Activated naive CD4-positive, alpha-beta T cell treated with anti-CD3 and anti-CD28 coated beads, Interleukin-2, amount 10 ng/mL, durations not matched to agents 5 hours and 36 hours (primary cell): ENCODE data around the gene BORCS6. TPM values are rescaled to one million over a fixed set of nuclear protein-coding genes. Genes with fewer than 3 reads are reported as not detected.
A peak's percentile ranks its signal among the peaks of the same experiment; 100 is the strongest.

Experiments
- microRNA-seq: library from miRNA; unstranded; fragments of <30 nt; microRNA quantifications from one replicate; pipeline ENCODE4 v1.2.0, GENCODE V29; 2022; ENCODE audit warnings: borderline microRNAs expressed, borderline replicate concordance
- total RNA-seq, 2 experiments: library from RNA; stranded (reverse); gene quantifications; one replicate each; pipeline ENCODE4 v1.2.3, GENCODE V29; 2021

Gene BORCS6
- 10 to 100 TPM; 15.0 to 15.5 TPM for total RNA-seq

DNA sequence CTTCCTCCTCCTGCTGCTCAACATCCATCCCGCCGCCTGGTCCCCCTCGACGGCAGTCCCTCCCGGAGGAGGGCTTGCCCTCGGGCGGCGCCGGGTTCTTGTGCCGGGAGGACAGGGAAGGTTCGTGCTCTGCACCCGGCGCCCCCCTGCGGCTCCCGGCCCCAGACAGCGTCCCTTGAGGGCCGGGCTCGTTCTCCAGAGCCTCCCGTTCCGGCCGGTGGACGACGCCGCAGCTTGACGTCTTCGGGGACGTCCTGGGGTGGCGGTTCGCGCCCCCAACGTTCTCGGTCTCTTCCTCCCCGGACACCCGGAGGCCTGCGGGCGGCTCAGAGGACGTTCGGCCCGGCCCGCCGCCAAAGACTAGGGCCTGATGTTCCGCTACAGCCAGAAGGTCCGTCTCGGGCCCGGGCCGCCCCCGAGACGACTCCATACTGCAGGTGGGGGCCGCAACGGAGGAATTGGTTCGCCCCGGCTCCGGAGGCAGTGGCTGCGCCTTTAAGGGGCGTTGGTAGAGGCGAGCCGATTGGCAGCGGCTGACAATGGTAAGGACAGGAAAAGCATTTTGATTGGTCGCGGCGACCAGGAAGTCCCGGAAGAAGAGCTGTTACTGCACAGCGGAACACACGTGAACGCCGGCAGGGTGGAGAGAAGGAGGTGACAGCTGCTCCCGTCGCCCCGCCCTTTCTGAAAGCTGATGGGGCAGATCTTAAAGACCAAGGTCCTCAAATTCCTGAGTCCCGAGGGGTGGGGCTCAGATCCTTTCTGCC, at the start of gene BORCS6:
Gene BORCS6 (minus strand): TSS at position 470 of the 767 bp plus-strand sequence. CDS start 40 bp downstream, at position 430.

DNA sequence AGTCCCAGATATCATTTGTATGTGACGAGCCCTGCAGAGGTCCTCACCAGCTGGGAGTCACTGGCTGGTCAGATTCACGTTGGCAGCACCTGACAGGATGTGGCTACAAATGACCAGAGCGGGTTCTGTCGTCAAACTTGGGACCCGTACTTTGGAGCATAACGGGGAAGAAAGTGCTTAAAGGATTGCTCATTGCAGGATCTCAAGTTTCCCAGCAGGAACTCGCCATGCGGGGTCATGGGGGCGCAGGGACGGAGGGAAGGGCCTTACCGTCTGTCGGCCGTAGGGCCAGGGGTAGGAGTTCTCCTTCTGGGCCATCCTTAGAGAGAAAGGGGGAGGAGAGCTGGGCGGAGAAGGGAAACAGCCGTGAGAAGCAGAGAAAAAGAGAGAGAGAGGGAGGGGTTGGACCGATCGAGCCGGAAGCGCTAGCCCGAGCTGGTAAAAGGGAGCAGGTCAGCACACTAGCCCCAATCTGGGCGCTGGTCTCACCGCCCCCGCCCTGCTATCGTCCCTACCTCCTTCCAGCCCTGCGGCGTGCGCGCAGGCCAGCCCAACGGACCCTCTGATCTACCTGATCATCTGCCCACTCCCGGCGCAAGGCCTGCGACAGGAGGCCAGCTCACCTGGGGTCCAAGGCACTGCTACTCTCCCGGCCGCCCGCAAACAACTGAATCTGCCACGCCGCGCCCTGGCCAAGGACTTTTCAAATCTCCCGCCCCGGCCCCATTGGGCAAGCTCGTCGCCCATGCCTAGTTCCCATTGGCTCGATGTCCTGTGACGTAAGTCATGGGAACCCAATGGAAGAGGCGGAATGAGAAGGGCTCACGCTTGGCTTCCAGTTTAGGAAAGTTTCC, 20.2 kb upstream of the BORCS6 start, which contains the start of gene AURKB:
Gene AURKB (minus strand): TSS at position 669 of the 854 bp plus-strand sequence. CDS start 351 bp downstream, at position 318.

DNA sequence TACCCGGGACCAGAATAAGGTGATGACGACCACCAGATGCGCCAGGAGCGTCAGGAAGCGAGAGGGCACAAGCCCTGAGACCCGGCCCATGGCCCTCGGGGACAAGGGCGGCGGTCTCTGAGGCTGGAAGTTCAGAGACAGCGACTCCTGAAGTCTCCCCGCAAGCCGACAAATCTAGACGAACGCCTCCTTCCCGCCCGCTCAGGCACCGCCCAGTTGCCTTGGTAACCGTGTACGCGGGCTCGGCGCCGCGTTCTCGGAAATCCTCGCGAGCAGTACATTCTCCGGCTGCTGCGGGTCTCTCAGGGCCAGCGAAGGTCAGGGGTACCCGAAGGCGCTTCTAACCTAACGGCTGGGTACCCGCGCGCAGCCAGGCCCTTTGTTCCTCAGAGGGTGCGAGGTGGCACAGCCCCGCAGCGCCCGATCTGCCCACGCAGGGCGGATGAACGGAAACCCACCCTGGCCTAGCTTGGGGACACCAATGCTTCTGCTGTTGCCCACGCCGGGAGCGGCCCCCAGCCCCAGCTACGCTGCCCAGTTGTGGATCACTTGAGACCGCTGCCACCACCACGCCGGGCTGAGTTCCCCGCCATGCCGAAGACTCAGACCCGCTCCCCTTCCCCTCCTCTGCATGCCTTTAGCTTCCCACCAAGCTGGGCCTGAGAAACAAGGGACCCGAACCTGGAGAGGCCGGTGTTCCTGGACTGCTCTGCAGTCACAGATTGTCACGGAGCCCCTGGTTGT, 13.6 kb downstream of the BORCS6 start, which contains the start of gene TMEM107:
Gene TMEM107 (minus strand): TSS at position 184 of the 744 bp plus-strand sequence. CDS start 94 bp downstream, at position 90.

DNA sequence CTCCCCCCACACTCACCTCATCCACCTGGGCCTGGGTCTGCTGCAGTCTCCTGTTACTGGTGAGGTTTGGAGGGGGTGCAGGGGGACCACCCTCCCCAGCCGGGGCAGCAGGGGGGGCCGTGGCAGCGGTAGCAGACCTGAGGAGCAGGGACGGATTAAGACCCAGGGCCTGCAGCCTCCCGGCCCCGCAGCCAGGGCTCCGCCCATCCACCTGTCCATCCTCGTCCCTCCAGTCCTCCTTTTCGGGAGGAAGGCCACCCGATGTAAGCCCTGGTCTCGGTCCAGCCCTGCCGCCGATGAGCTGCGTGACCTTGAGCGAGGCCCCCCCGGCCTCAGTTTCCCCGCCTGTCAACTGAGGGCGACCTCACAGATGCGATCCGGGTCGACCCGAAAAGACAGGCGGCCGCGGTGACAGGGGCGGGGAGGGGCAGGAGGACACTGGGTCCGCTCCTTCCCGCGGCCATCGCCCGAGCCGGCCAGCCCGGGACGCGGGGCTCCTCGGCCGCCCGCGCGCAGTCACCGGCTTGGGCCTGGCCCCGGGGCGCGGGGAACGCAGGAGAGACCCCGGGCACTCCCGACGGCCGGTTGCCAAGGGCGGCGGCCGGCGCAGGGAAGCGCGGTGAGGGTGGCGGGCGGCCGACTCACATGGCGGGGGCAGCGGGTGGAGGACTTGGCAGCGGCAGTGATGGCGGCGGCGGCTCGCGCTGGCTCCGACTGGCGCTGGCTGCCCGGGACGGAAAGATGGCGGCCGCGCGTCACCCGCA, 27.6 kb downstream of the BORCS6 start, which contains the start of gene VAMP2:
Gene VAMP2 (minus strand): TSS at position 716 of the 764 bp plus-strand sequence. CDS start 69 bp downstream, at position 647.

DNA sequence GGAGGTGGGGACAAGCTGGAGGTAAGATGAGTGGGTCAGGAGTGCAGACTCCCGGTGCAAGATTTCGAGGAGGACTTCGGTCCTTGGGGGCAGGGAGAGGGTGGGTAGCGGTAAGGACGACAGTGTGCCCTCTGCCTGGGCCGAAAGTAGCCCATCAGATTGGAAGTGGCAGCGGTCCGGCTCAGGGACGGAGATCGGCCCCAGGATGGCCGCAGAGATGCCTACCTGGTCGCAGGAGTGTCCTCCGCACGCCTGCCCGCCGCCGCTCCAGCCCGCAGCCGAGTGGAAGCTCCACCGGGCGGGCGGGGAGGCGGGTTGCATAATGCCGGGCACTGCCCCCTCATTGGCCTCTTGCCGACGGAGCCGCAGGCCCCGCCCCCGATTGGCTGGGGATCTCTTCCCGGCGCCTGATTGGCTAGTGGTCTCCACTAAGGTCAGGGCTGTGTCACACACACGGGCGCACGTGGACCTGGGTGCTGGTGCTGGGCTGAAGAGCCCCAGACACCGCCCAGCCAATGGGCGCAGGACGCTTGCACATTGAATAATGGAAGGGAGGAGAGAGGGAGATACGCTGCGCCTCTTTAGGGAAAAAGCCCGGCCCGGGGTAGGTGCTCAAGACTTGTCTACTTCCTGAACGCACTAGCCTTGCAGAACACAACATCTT, 37.7 kb downstream of the BORCS6 start, which contains the start of gene PER1:
Gene PER1 (minus strand): TSS at position 293 of the 664 bp plus-strand sequence. CDS start 1,698 bp downstream, outside the sequence.

Small RNA genes within 50 kb of the gene (microRNA-seq; reads per million reads assigned to microRNA genes)
- gene MIR4521: 14.4 reads per million, percentile 48 among the genes with 10 or more reads in this experiment
- not detected for gene MIR6883

Other genes with a start within 250 kb of the BORCS6 start
- gene GUCY2D, start 187.6 kb downstream of the BORCS6 start, total RNA-seq: not detected
- gene ALOX15B, start 151.1 kb downstream of the BORCS6 start, total RNA-seq: not detected
- gene ALOX12B, start 102.5 kb downstream of the BORCS6 start, total RNA-seq: 1 to 10 TPM in 1 of 2 experiments, under 1 TPM in 1; 0.48 to 1.1 TPM
- not detected for gene ALOXE3, start 71.7 kb downstream of the BORCS6 start, total RNA-seq
- gene HES7, start 66.1 kb downstream of the BORCS6 start, total RNA-seq: 1 to 10 TPM in 1 of 2 experiments, under 1 TPM in 1; 0.28 to 1.0 TPM
- 10 to 100 TPM; 38.9 to 42.4 TPM for gene PER1, start 37.8 kb downstream of the BORCS6 start, total RNA-seq
- 10 to 100 TPM; 82.4 to 86.1 TPM for gene VAMP2, start 27.2 kb downstream of the BORCS6 start, total RNA-seq
- gene TMEM107, start 13.8 kb downstream of the BORCS6 start, total RNA-seq: 10 to 100 TPM; 35.4 to 36.6 TPM
- gene AURKB, start 20.4 kb upstream of the BORCS6 start, total RNA-seq: 100 to 1,000 TPM; 126 to 127 TPM
- gene CTC1, start 57.9 kb upstream of the BORCS6 start, total RNA-seq: 100 to 1,000 TPM; 172 to 175 TPM
- gene PFAS, start 59.1 kb upstream of the BORCS6 start, total RNA-seq: 10 to 100 TPM; 50.8 to 59.6 TPM
- 10 to 100 TPM; 41.5 to 41.6 TPM for gene RANGRF, start 98.5 kb upstream of the BORCS6 start, total RNA-seq
- 10 to 100 TPM; 11.3 to 11.6 TPM for gene SLC25A35, start 105.2 kb upstream of the BORCS6 start, total RNA-seq
- not detected for gene ARHGEF15, start 120.1 kb upstream of the BORCS6 start, total RNA-seq
- gene ODF4, start 149.7 kb upstream of the BORCS6 start, total RNA-seq: not detected
- 1,000 to 10,000 TPM; 2,778 to 2,823 TPM for gene RPL26, start 193.0 kb upstream of the BORCS6 start, total RNA-seq
- under 1 TPM in 1 of 2 experiments, not detected in 1; 0.10 TPM for gene RNF222, start 207.6 kb upstream of the BORCS6 start, total RNA-seq
- 10 to 100 TPM; 62.9 to 63.5 TPM for gene NDEL1, start 245.7 kb upstream of the BORCS6 start, total RNA-seq